Right atrium auricular region (tissue), 2 donors: ENCODE measurements around the gene PAQR4. TPM values are rescaled to one million over a fixed set of nuclear protein-coding genes. Genes with fewer than 3 reads are reported as not detected.

ENCODE experiments used
- total RNA-seq, 2 donors: library from RNA; depleted of rRNA; stranded (reverse); fragments of >200 nt; gene quantifications; one replicate each; pipeline ENCODE4 v1.1.0, GENCODE V29; 2016

Gene PAQR4
- total RNA-seq, 2 donors from 2014 or later: 4.7 to 5.9 TPM

Other genes with a start within 250 kb of the PAQR4 start
- under 1 TPM in 1 of 2 donors, not detected in 1; 0.51 TPM for gene PRSS27, start 249.1 kb upstream of the PAQR4 start, total RNA-seq
- 100 to 1,000 TPM; 118 to 174 TPM for gene SRRM2, start 216.7 kb upstream of the PAQR4 start, total RNA-seq
- 100 to 1,000 TPM; 408 to 856 TPM for gene ELOB, start 192.1 kb upstream of the PAQR4 start, total RNA-seq
- gene PRSS33, start 181.8 kb upstream of the PAQR4 start, total RNA-seq: not detected
- gene PRSS41, start 170.9 kb upstream of the PAQR4 start, total RNA-seq: not detected
- gene PRSS21, start 152.1 kb upstream of the PAQR4 start, total RNA-seq: not detected
- under 1 TPM in 1 of 2 donors, not detected in 1; 0.79 TPM for gene ZG16B, start 139.0 kb upstream of the PAQR4 start, total RNA-seq
- not detected for gene PRSS22, start 111.2 kb upstream of the PAQR4 start, total RNA-seq
- gene FLYWCH2, start 86.1 kb upstream of the PAQR4 start, total RNA-seq: 10 to 100 TPM; 48.2 to 57.9 TPM
- 10 to 100 TPM; 31.5 to 37.8 TPM for gene FLYWCH1, start 57.4 kb upstream of the PAQR4 start, total RNA-seq
- gene KREMEN2, start 5.1 kb upstream of the PAQR4 start, total RNA-seq: not detected
- under 1 TPM; 0.52 to 0.98 TPM for gene PKMYT1, start 11.1 kb downstream of the PAQR4 start, total RNA-seq
- under 1 TPM in 1 of 2 donors, not detected in 1; 0.39 TPM for gene CLDN9, start 43.6 kb downstream of the PAQR4 start, total RNA-seq
- not detected for gene CLDN6, start 48.8 kb downstream of the PAQR4 start, total RNA-seq
- 100 to 1,000 TPM in 1 of 2 donors, 10 to 100 TPM in 1; 36.8 to 280 TPM for gene TNFRSF12A, start 51.0 kb downstream of the PAQR4 start, total RNA-seq
- gene HCFC1R1, start 54.6 kb downstream of the PAQR4 start, total RNA-seq: 10 to 100 TPM; 22.5 to 33.1 TPM
- gene THOC6, start 54.7 kb downstream of the PAQR4 start, total RNA-seq: 10 to 100 TPM in 1 of 2 donors, 1 to 10 TPM in 1; 7.4 to 12.6 TPM
- under 1 TPM in 1 of 2 donors, not detected in 1; 0.28 TPM for gene BICDL2, start 67.6 kb downstream of the PAQR4 start, total RNA-seq
- 1 to 10 TPM in 1 of 2 donors, under 1 TPM in 1; 0.30 to 1.7 TPM for gene MMP25, start 77.2 kb downstream of the PAQR4 start, total RNA-seq
- gene IL32, start 96.3 kb downstream of the PAQR4 start, total RNA-seq: 10 to 100 TPM; 52.9 to 56.0 TPM
- gene ZSCAN10, start 129.9 kb downstream of the PAQR4 start, total RNA-seq: not detected
- gene ZNF205, start 143.2 kb downstream of the PAQR4 start, total RNA-seq: 10 to 100 TPM; 10.5 to 12.4 TPM
- 1 to 10 TPM; 7.3 to 7.9 TPM for gene ZNF213, start 165.7 kb downstream of the PAQR4 start, total RNA-seq
- gene OR1F1, start 218.9 kb downstream of the PAQR4 start, total RNA-seq: not detected